Smooth muscle cell (in vitro differentiated cells): ENCODE measurements around the gene TRPV3. TPM values are rescaled to one million over a fixed set of nuclear protein-coding genes. Genes with fewer than 3 reads are reported as not detected.
A peak's percentile ranks its signal among the peaks of the same experiment; 100 is the strongest.

ENCODE experiments used
- DNase-seq: peaks from one replicate; lab custom pipeline; 2025; ENCODE audit not compliant: unreplicated experiment; lab: John Stamatoyannopoulos, UW
- H2AFZ ChIP-seq: fragments of 200-600 bp; sonication (generic); 2 replicates; pipeline ENCODE4 v1.6.0; 2016; ENCODE audit warnings: antibody characterized with exemption, low read depth, mild to moderate bottlenecking
- H3F3A ChIP-seq: fragments of 200-600 bp; sonication (generic); 2 replicates; pipeline ENCODE4 v1.6.0; 2017; ENCODE audit warnings: antibody characterized with exemption, low read depth
- H3K27ac ChIP-seq: fragments of 200-600 bp; sonication (generic); 2 replicates; pipeline ENCODE4 v1.5.1; 2016; ENCODE audit warnings: low read depth, mild to moderate bottlenecking
- H3K27me3 ChIP-seq: fragments of 200-600 bp; sonication (generic); 2 replicates; pipeline ENCODE4 v1.6.1; 2016; ENCODE audit warnings: low read depth, mild to moderate bottlenecking
- H3K36me3 ChIP-seq: fragments of 200-600 bp; sonication (generic); 2 replicates; pipeline ENCODE4 v1.5.1; 2016; ENCODE audit warnings: low read depth
- H3K4me1 ChIP-seq: fragments of 200-600 bp; sonication (generic); 2 replicates; pipeline ENCODE4 v1.5.1; 2016; ENCODE audit warnings: low read depth
- H3K4me2 ChIP-seq: fragments of 200-600 bp; sonication (generic); 2 replicates; pipeline ENCODE4 v1.6.0; 2016; ENCODE audit warnings: mild to moderate bottlenecking
- H3K4me3 ChIP-seq: fragments of 200-600 bp; sonication (generic); 2 replicates; pipeline ENCODE4 v1.5.1; 2016; ENCODE audit warnings: mild to moderate bottlenecking
- H3K79me2 ChIP-seq: fragments of 200-600 bp; sonication (generic); 2 replicates; pipeline ENCODE4 v1.6.0; 2016; ENCODE audit warnings: low read depth, mild to moderate bottlenecking
- H3K9ac ChIP-seq: fragments of 200-600 bp; sonication (generic); 2 replicates; pipeline ENCODE4 v1.6.0; 2016; ENCODE audit warnings: low read depth
- H3K9me3 ChIP-seq: fragments of 200-600 bp; sonication (generic); replicated peaks from 2 replicates; pipeline ENCODE4 v1.5.1; 2016; ENCODE audit warnings: low read depth
- H4K20me1 ChIP-seq: fragments of 200-600 bp; sonication (generic); 2 replicates; pipeline ENCODE4 v1.6.0; 2016; ENCODE audit warnings: low read depth
- CTCF ChIP-seq: fragments of 200-600 bp; sonication (generic); IDR thresholded peaks from 2 replicates; pipeline ENCODE4 v1.5.1; 2017; ENCODE audit warnings: borderline replicate concordance, mild to moderate bottlenecking, antibody characterized with exemption; ENCODE audit not compliant: insufficient read depth, poor library complexity, severe bottlenecking
- WGBS: methylation state at CpG from one replicate; pipeline ENCODE4 v1.1.7; 2016; ENCODE audit warnings: low lambda C conversion rate; 5-methylcytosine and 5-hydroxymethylcytosine counted together
- polyA plus RNA-seq: library from polyadenylated mRNA; unstranded; fragments of >200 nt; fragmentation: Nextera tagmentation; extraction: Ambion mirVana; gene quantifications from 2 replicates; pipeline ENCODE4 v1.2.1, GENCODE V29; 2016
- total RNA-seq: library from RNA; depleted of rRNA; stranded (reverse); fragments of >200 nt; gene quantifications from 2 replicates; pipeline ENCODE4 v1.2.3, GENCODE V29; 2014

Gene TRPV3
- total and polyA plus RNA-seq, 2 experiments from 2014 or later, result 0.53 to 6.4 TPM

GRCh38 chr17:3558603-3559269, 1.1 kb upstream of the TRPV3 start:
- H4K20me1 ChIP-seq, result no peaks in the 10 kb centered on the region
- no peaks in the 10 kb centered on the region for H3K36me3 ChIP-seq
- no peaks in the 10 kb centered on the region for H3F3A ChIP-seq
- H3K4me3 ChIP-seq, result no peak overlapping the region
- no peaks in the 10 kb centered on the region for H3K4me1 ChIP-seq
- WGBS, result 75% methylated on average over 25 of the region's 25 CpGs
- peak overlapping the region; percentile 18 for H3K9ac ChIP-seq
- H3K4me2 ChIP-seq, result no peak overlapping the region
- DNase-seq, result no peak
- no peaks in the 10 kb centered on the region for H3K27me3 ChIP-seq
- no peaks in the 10 kb centered on the region for H3K9me3 ChIP-seq
- TF ChIP-seq CTCF, result no peak
- H2AFZ ChIP-seq, result no peak overlapping the region
- H3K27ac ChIP-seq, result peak overlapping the region; percentile 66
- no peaks in the 10 kb centered on the region for H3K79me2 ChIP-seq

GRCh38 chr17:3556916-3557767, 470 bp downstream of the TRPV3 start:
- peak overlapping the region; percentile 43 for H3K9ac ChIP-seq
- H3K79me2 ChIP-seq, result no peaks in the 10 kb centered on the region
- peak overlapping the region; percentile 77 for H3K27ac ChIP-seq
- DNase-seq, result no peak
- H2AFZ ChIP-seq, result no peak overlapping the region
- H3K4me1 ChIP-seq, result no peaks in the 10 kb centered on the region
- no peak overlapping the region for H3K4me2 ChIP-seq
- no peaks in the 10 kb centered on the region for H3K9me3 ChIP-seq
- H4K20me1 ChIP-seq, result no peaks in the 10 kb centered on the region
- H3K27me3 ChIP-seq, result no peaks in the 10 kb centered on the region
- no peak overlapping the region for H3K4me3 ChIP-seq
- H3F3A ChIP-seq, result no peaks in the 10 kb centered on the region
- no peaks in the 10 kb centered on the region for H3K36me3 ChIP-seq
- 62% methylated on average over 12 of the region's 15 CpGs for WGBS
- no peak for TF ChIP-seq CTCF

- no peaks in the 10 kb centered on the region for H3F3A ChIP-seq
- no peaks in the 10 kb centered on the region for H3K79me2 ChIP-seq
- no peak overlapping the region for H3K4me2 ChIP-seq
- H3K4me1 ChIP-seq, result no peaks in the 10 kb centered on the region
- no peaks in the 10 kb centered on the region for H4K20me1 ChIP-seq
- peak overlapping the region; percentile 77 for H3K27ac ChIP-seq
- H3K9ac ChIP-seq, result no peak overlapping the region
- H3K27me3 ChIP-seq, result no peaks in the 10 kb centered on the region
- H2AFZ ChIP-seq, result no peak overlapping the region
- WGBS, result 92% methylated on average over 18 of the region's 19 CpGs
- H3K4me3 ChIP-seq, result no peak overlapping the region
- no peaks in the 10 kb centered on the region for H3K9me3 ChIP-seq
- H3K36me3 ChIP-seq, result no peaks in the 10 kb centered on the region
- DNase-seq, result no peak
- TF ChIP-seq CTCF, result no peak
Observed at GRCh38 chr17:3556239-3556915, 1.2 kb downstream of the TRPV3 start.
